H1 (cell line): ENCODE data around the gene PTGIS. TPM values are rescaled to one million over a fixed set of nuclear protein-coding genes. Genes with fewer than 3 reads are reported as not detected.

Source experiments
- CTCF ChIA-PET: fragments of 300-600 bp; sonication (Branson Sonifier 250); formaldehyde crosslinking; loops from one replicate; lab custom pipeline; 2021; ENCODE audit not compliant: partially characterized antibody; lab: Charles Lee
- POLR2A ChIA-PET: fragments of 300-600 bp; sonication (Branson Sonifier 250); formaldehyde crosslinking; loops from one replicate; lab custom pipeline; 2021; ENCODE audit warnings: inconsistent platforms; ENCODE audit not compliant: partially characterized antibody; lab: Charles Lee
- DNase-seq, 2 experiments: peaks; one replicate each; pipeline versions ENCODE4 v3.0.0 to v3.0.0-alpha.2; 2010 to 2022; ENCODE audit warnings: low spot score in 2 of 2, low read depth in 1 of 2, mixed read lengths in 1 of 2
- FAIRE-seq: peaks from 2 replicates; lab custom pipeline; 2011; peaks lifted over from hg19 to GRCh38; lab: Jason Lieb, UNC
- H2AFZ ChIP-seq: 2 replicates; pipeline ENCODE4 v1.8.1; 2012; ENCODE audit warnings: low read length, inconsistent platforms
- H2AK5ac ChIP-seq: 2 replicates; pipeline ENCODE4 v1.6.1; 2013; ENCODE audit warnings: low read depth, low read length
- H2BK120ac ChIP-seq: replicated peaks from 2 replicates; pipeline ENCODE3; 2013; ENCODE audit warnings: low read depth, low read length, inconsistent platforms
- H2BK12ac ChIP-seq: 2 replicates; pipeline ENCODE4 v1.6.1; 2013; ENCODE audit warnings: low read depth, low read length
- H2BK15ac ChIP-seq: 2 replicates; pipeline ENCODE4 v1.6.1; 2013; ENCODE audit warnings: low read length
- H2BK20ac ChIP-seq: 2 replicates; pipeline ENCODE4 v1.6.1; 2013; ENCODE audit warnings: low read length
- H2BK5ac ChIP-seq: 2 replicates; pipeline ENCODE4 v1.6.1; 2013; ENCODE audit warnings: low read depth, low read length
- H3K14ac ChIP-seq: 2 replicates; pipeline ENCODE4 v1.6.1; 2013; ENCODE audit warnings: inconsistent platforms; ENCODE audit not compliant: insufficient read length
- H3K18ac ChIP-seq: 2 replicates; pipeline ENCODE4 v1.6.1; 2013; ENCODE audit warnings: low read length; ENCODE audit errors: extremely low read depth
- H3K23ac ChIP-seq: 2 replicates; pipeline ENCODE4 v1.6.1; 2013; ENCODE audit warnings: inconsistent platforms; ENCODE audit not compliant: insufficient read length
- H3K23me2 ChIP-seq: 2 replicates; pipeline ENCODE4 v1.6.1; 2013; ENCODE audit warnings: low read depth, low read length
- H3K27ac ChIP-seq: 2 replicates; pipeline ENCODE4 v1.6.1; 2011; ENCODE audit warnings: low read depth, low read length, inconsistent platforms
- H3K27me3 ChIP-seq, 4 experiments: replicated peaks in 1 of 4; 1 replicate in 1 of 4; 2 replicates in 3 of 4; pipeline versions ENCODE4 v1.6.1 to v1.8.1; 2011 to 2013; ENCODE audit warnings: low read length in 3 of 4, mild to moderate bottlenecking in 3 of 4, inconsistent platforms in 2 of 4, mixed read lengths in 2 of 4, moderate library complexity in 1 of 4; ENCODE audit not compliant: control insufficient read depth in 3 of 4, insufficient read depth in 3 of 4; ENCODE audit errors: extremely low read depth in 1 of 4
- H3K36me3 ChIP-seq, 4 experiments: 2 replicates each; pipeline versions ENCODE4 v1.6.1 to v1.8.1; 2011 to 2013; ENCODE audit warnings: mild to moderate bottlenecking in 4 of 4, low read length in 3 of 4, moderate library complexity in 2 of 4, control low read depth in 1 of 4, inconsistent platforms in 1 of 4; ENCODE audit not compliant: insufficient read depth in 4 of 4, control insufficient read depth in 2 of 4
- H3K4ac ChIP-seq: replicated peaks from 2 replicates; pipeline ENCODE3; 2013; ENCODE audit warnings: low read length, low read depth, mixed read lengths, inconsistent platforms; ENCODE audit not compliant: insufficient read length
- H3K4me1 ChIP-seq, 4 experiments: replicated peaks in 1 of 4; 1 replicate in 1 of 4; 2 replicates in 3 of 4; pipeline versions ENCODE4 v1.6.1 to v1.8.1; 2011 to 2013; ENCODE audit warnings: low read length in 3 of 4, inconsistent platforms in 2 of 4, mixed read lengths in 1 of 4; ENCODE audit not compliant: insufficient read depth in 4 of 4, control insufficient read depth in 3 of 4
- H3K4me2 ChIP-seq, 2 experiments: 2 replicates each; pipeline versions ENCODE4 v1.6.1 to v1.8.1; 2011 to 2013; ENCODE audit warnings: low read depth in 2 of 2, low read length in 2 of 2, control low read depth in 1 of 2, inconsistent platforms in 1 of 2, mild to moderate bottlenecking in 1 of 2; ENCODE audit not compliant: insufficient read depth in 1 of 2
- H3K4me3 ChIP-seq, 4 experiments: fragments of 200-600, 300-600 bp in 1 of 4; sonication (generic), shearing (Covaris generic), sonication (Bioruptor Twin) in 1 of 4; 2 replicates each; pipeline versions ENCODE4 v1.5.1 to v1.8.1; 2011 to 2016; ENCODE audit warnings: low read length in 4 of 4, low read depth in 3 of 4, control low read depth in 2 of 4, inconsistent platforms in 2 of 4, mild to moderate bottlenecking in 2 of 4, mixed read lengths in 1 of 4, moderate library complexity in 1 of 4; ENCODE audit not compliant: insufficient read depth in 2 of 4; ENCODE audit errors: extremely low read depth in 1 of 4
- H3K56ac ChIP-seq: replicated peaks from 2 replicates; pipeline ENCODE3; 2013; ENCODE audit warnings: low read depth, mild to moderate bottlenecking, mixed read lengths, low read length, inconsistent platforms; ENCODE audit not compliant: insufficient read length
- H3K79me1 ChIP-seq: 2 replicates; pipeline ENCODE4 v1.6.1; 2013; ENCODE audit warnings: low read depth, low read length, control low read depth
- H3K79me2 ChIP-seq, 2 experiments: 2 replicates each; pipeline versions ENCODE4 v1.6.1 to v1.8.1; 2012 to 2013; ENCODE audit warnings: low read length in 2 of 2, mild to moderate bottlenecking in 2 of 2, inconsistent platforms in 1 of 2; ENCODE audit not compliant: insufficient read depth in 2 of 2, control insufficient read depth in 1 of 2
- H3K9ac ChIP-seq, 4 experiments: replicated peaks in 1 of 4; 1 replicate in 1 of 4; 2 replicates in 3 of 4; pipeline versions ENCODE4 v1.6.1 to v1.8.1; 2011 to 2013; ENCODE audit warnings: low read depth in 3 of 4, low read length in 3 of 4, control low read depth in 2 of 4, mild to moderate bottlenecking in 2 of 4, moderate library complexity in 2 of 4, inconsistent platforms in 1 of 4; ENCODE audit errors: extremely low read depth in 1 of 4
- H3K9me3 ChIP-seq, 2 experiments: 2 replicates each; pipeline versions ENCODE4 v1.6.1 to v1.8.1; 2012 to 2013; ENCODE audit warnings: mild to moderate bottlenecking in 2 of 2, moderate library complexity in 2 of 2, control low read depth in 1 of 2, inconsistent platforms in 1 of 2, low read depth in 1 of 2, low read length in 1 of 2, mixed read lengths in 1 of 2; ENCODE audit not compliant: insufficient read depth in 2 of 2
- H4K20me1 ChIP-seq, 2 experiments: replicated peaks in 1 of 2; 2 replicates each; pipeline versions ENCODE3 to v1.8.1; 2011 to 2013; ENCODE audit warnings: inconsistent platforms in 2 of 2, low read length in 2 of 2, mild to moderate bottlenecking in 1 of 2; ENCODE audit not compliant: insufficient read depth in 2 of 2, control insufficient read depth in 1 of 2
- H4K5ac ChIP-seq: 2 replicates; pipeline ENCODE4 v1.6.1; 2013; ENCODE audit warnings: low read length, low read depth, mixed read lengths, inconsistent platforms; ENCODE audit not compliant: insufficient read length
- H4K8ac ChIP-seq: 2 replicates; pipeline ENCODE4 v1.8.0; 2013; ENCODE audit warnings: mild to moderate bottlenecking, moderate library complexity, low read length, inconsistent platforms; ENCODE audit not compliant: insufficient read depth; ENCODE audit errors: extremely low read depth
- H4K91ac ChIP-seq: replicated peaks from 2 replicates; pipeline ENCODE3; 2013; ENCODE audit warnings: low read length, mixed read lengths, inconsistent platforms; ENCODE audit not compliant: insufficient read length
- EGR1 ChIP-seq: IDR thresholded peaks from 2 replicates; pipeline ENCODE4 v1.6.1; 2011; ENCODE audit warnings: low read depth, low read length, borderline replicate concordance
- KDM1A ChIP-seq: fragments of 200-600, 300-600 bp; sonication (generic); IDR thresholded peaks from 2 replicates; pipeline ENCODE4 v1.7.1; 2016; ENCODE audit warnings: mild to moderate bottlenecking, low read length, borderline replicate concordance
- WGBS, 2 experiments: shearing (Covaris generic) in 1 of 2; methylation state at CpG; one replicate each; pipeline versions ENCODE4 v1.1.6 to v1.1.7; 2013 to 2015; ENCODE audit warnings: low lambda C conversion rate in 2 of 2, mixed read lengths in 2 of 2, inconsistent platforms in 1 of 2, low coverage in 1 of 2, missing lambda C conversion rate in 1 of 2; ENCODE audit not compliant: insufficient replicate concordance in 2 of 2, insufficient coverage in 1 of 2, insufficient read length in 1 of 2; ENCODE audit errors: extremely low coverage in 1 of 2, missing lambda C conversion rate in 1 of 2; 5-methylcytosine and 5-hydroxymethylcytosine counted together
- polyA plus RNA-seq, 7 experiments: library from polyadenylated mRNA; depleted of rRNA in 3 of 7; stranded (reverse) in 5 of 7; unstranded in 2 of 7; fragments of >200 nt in 5 of 7; fragments of 200-250 nt in 2 of 7; gene quantifications; 1 replicate in 5 of 7; 2 replicates in 1 of 7; 4 replicates in 1 of 7; pipeline versions ENCODE4 v1.2.1 to v1.2.3, GENCODE V29; 2011 to 2013; ENCODE audit warnings: missing spikeins in 2 of 7, mixed read lengths in 2 of 7
- total RNA-seq: library from RNA; stranded (reverse); fragmentation: NEBNext Ultra II Directional; extraction: Animal tissue kit (Norgen Biotek cat#: 25700); gene quantifications from 2 replicates; pipeline ENCODE4 v1.2.1, GENCODE V29; 2021

Gene PTGIS
- total and polyA plus RNA-seq, 2 of the 8 experiments (the other 6 are each of a cell fraction or from before 2014, with no cell fraction given), result 29.9 to 35.5 TPM

GRCh38 chr20:49560646-49561045 is 7.3 kb downstream of the PTGIS start:
- peaks cover 9 to 20% (median 14%) of the 10 kb centered on the region in 4 experiments; a peak in 6 of 7 replicates for H3K4me1 ChIP-seq
- H4K8ac ChIP-seq, result no peak overlapping the region
- H2BK15ac ChIP-seq, result 0 out of 2 replicates have a peak overlapping the region, but pooled peaks have one; percentile 72
- H3K9me3 ChIP-seq, result peaks cover 2 to 5% of the 10 kb centered on the region in 2 experiments; a peak in 3 of 4 replicates
- no peak overlapping the region for H4K91ac ChIP-seq
- H3K56ac ChIP-seq, result no peak overlapping the region
- H3K4ac ChIP-seq, result no peak overlapping the region
- DNase-seq, result no peak
- H3K27me3 ChIP-seq, result no peaks in the 10 kb centered on the region
- no peak overlapping the region for H2BK20ac ChIP-seq
- H3K23me2 ChIP-seq, result no peaks in the 10 kb centered on the region
- no peak overlapping the region for H3K9ac ChIP-seq
- no peak overlapping the region for H2AK5ac ChIP-seq
- 0 out of 2 replicates have a peak, but pooled peaks have one; percentile 42 for TF ChIP-seq KDM1A
- no peak for TF ChIP-seq EGR1
- no peak overlapping the region for H3K4me2 ChIP-seq
- peaks cover 0 to 16% (median 0%) of the 10 kb centered on the region in 4 experiments; a peak in 2 of 8 replicates for H3K36me3 ChIP-seq
- no peak overlapping the region for H3K27ac ChIP-seq
- no peaks in the 10 kb centered on the region for H4K20me1 ChIP-seq
- no peak overlapping the region for H3K4me3 ChIP-seq
- FAIRE-seq, result no peak
- peak overlapping the region; percentile 55; the same call in 1 of the 2 replicates for H2BK5ac ChIP-seq
- no peak overlapping the region for H3K14ac ChIP-seq
- H4K5ac ChIP-seq, result no peak overlapping the region
- H3K79me1 ChIP-seq, result 0 out of 2 replicates have a peak, but pooled peaks cover 3% of the 10 kb centered on the region
- H3K18ac ChIP-seq, result no peak overlapping the region
- no peak overlapping the region for H2AFZ ChIP-seq
- no peak overlapping the region for H2BK12ac ChIP-seq
- H2BK120ac ChIP-seq, result no peak overlapping the region
- no peak overlapping the region for H3K23ac ChIP-seq
- 90% methylated on average over 11 of the region's 11 CpGs; no CpG with 5 or more reads in 1 of the 2 experiments for WGBS, 2 experiments
- POLR2A ChIA-PET, result interaction anchor here (1.3 kb wide), 1 partner anchor 47 kb away, joined by 3 read pairs; no protein-coding TSS in a partner anchor
- H3K79me2 ChIP-seq, result peaks cover 0 to 20% of the 10 kb centered on the region in 2 experiments; a peak in 1 of 4 replicates
- CTCF ChIA-PET, result interaction anchor here (0.8 to 1.5 kb wide), 2 partner anchors 19 to 326 kb away, joined by 3 to 4 read pairs; no protein-coding TSS in a partner anchor
